HEK293T (cell line): ENCODE measurements around the gene TSR2.

Source experiments
- CTCF ChIA-PET: fragments of 350-600 bp; formaldehyde crosslinking; extraction: SDS; loops from one replicate; lab custom pipeline; 2021; ENCODE audit warnings: antibody characterized with exemption, inconsistent platforms; lab: Yijun Ruan, JAX
- POLR2A ChIA-PET: fragments of 350-600 bp; formaldehyde crosslinking; extraction: SDS; loops from one replicate; lab custom pipeline; 2020; ENCODE audit warnings: antibody characterized with exemption, inconsistent platforms; lab: Yijun Ruan, JAX
- DNase-seq: peaks from one replicate; pipeline ENCODE4 v3.0.0; 2012; ENCODE audit warnings: mixed read lengths; ENCODE audit errors: extremely low spot score
- ARNT ChIP-seq: fragments of 450-650 bp; IDR thresholded peaks from 2 replicates; pipeline ENCODE4 v1.6.1; 2017; ENCODE audit warnings: mild to moderate bottlenecking
- BHLHE40 ChIP-seq: fragments of 450-650 bp; IDR thresholded peaks from 2 replicates; pipeline ENCODE4 v1.6.1; 2016; ENCODE audit warnings: mild to moderate bottlenecking, moderate library complexity, borderline replicate concordance
- CTBP1 ChIP-seq: fragments of 450-650 bp; IDR thresholded peaks from 2 replicates; pipeline ENCODE4 v1.6.1; 2016; ENCODE audit warnings: borderline replicate concordance
- ELF4 ChIP-seq: fragments of 450-650 bp; IDR thresholded peaks from 2 replicates; pipeline ENCODE4 v1.6.1; 2017; ENCODE audit warnings: antibody characterized with exemption
- FOXA1 ChIP-seq: fragments of 450-650 bp; IDR thresholded peaks from 2 replicates; pipeline ENCODE4 v1.6.1; 2016; ENCODE audit warnings: mild to moderate bottlenecking
- FOXK2 ChIP-seq: fragments of 450-650 bp; IDR thresholded peaks from 2 replicates; pipeline ENCODE4 v1.6.1; 2016; ENCODE audit warnings: mild to moderate bottlenecking
- FOXM1 ChIP-seq: fragments of 450-650 bp; IDR thresholded peaks from 2 replicates; pipeline ENCODE4 v1.6.1; 2017; ENCODE audit warnings: mild to moderate bottlenecking, borderline replicate concordance
- HDGF ChIP-seq: fragments of 450-650 bp; IDR thresholded peaks from 2 replicates; pipeline ENCODE4 v1.6.1; 2017; ENCODE audit warnings: antibody characterized with exemption, borderline replicate concordance
- L3MBTL2 ChIP-seq: fragments of 450-650 bp; conservative IDR thresholded peaks from 2 replicates; pipeline ENCODE4 v1.6.1; 2016; ENCODE audit warnings: mild to moderate bottlenecking
- LEF1 ChIP-seq: fragments of 450-650 bp; IDR thresholded peaks from 2 replicates; pipeline ENCODE4 v1.6.1; 2017; ENCODE audit warnings: mild to moderate bottlenecking, borderline replicate concordance
- NFRKB ChIP-seq: fragments of 450-650 bp; IDR thresholded peaks from 2 replicates; pipeline ENCODE4 v1.6.1; 2016; ENCODE audit warnings: mild to moderate bottlenecking, moderate library complexity
- SP1 ChIP-seq: fragments of 450-650 bp; IDR thresholded peaks from 2 replicates; pipeline ENCODE4 v1.6.1; 2017
- SUZ12 ChIP-seq: fragments of 450-650 bp; IDR thresholded peaks from 2 replicates; pipeline ENCODE4 v1.6.1; 2016; ENCODE audit warnings: mild to moderate bottlenecking
- TARDBP ChIP-seq: fragments of 450-650 bp; IDR thresholded peaks from 2 replicates; pipeline ENCODE4 v1.6.1; 2016
- ZNF384 ChIP-seq: fragments of 450-650 bp; IDR thresholded peaks from 2 replicates; pipeline ENCODE4 v1.6.1; 2016
- TF ChIP-seq, protein P1 (sequence below): fragments of 450-650 bp; IDR thresholded peaks from 2 replicates; pipeline ENCODE4 v1.6.1; 2016

The TSR2 gene, protein sequence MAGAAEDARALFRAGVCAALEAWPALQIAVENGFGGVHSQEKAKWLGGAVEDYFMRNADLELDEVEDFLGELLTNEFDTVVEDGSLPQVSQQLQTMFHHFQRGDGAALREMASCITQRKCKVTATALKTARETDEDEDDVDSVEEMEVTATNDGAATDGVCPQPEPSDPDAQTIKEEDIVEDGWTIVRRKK

DNA sequence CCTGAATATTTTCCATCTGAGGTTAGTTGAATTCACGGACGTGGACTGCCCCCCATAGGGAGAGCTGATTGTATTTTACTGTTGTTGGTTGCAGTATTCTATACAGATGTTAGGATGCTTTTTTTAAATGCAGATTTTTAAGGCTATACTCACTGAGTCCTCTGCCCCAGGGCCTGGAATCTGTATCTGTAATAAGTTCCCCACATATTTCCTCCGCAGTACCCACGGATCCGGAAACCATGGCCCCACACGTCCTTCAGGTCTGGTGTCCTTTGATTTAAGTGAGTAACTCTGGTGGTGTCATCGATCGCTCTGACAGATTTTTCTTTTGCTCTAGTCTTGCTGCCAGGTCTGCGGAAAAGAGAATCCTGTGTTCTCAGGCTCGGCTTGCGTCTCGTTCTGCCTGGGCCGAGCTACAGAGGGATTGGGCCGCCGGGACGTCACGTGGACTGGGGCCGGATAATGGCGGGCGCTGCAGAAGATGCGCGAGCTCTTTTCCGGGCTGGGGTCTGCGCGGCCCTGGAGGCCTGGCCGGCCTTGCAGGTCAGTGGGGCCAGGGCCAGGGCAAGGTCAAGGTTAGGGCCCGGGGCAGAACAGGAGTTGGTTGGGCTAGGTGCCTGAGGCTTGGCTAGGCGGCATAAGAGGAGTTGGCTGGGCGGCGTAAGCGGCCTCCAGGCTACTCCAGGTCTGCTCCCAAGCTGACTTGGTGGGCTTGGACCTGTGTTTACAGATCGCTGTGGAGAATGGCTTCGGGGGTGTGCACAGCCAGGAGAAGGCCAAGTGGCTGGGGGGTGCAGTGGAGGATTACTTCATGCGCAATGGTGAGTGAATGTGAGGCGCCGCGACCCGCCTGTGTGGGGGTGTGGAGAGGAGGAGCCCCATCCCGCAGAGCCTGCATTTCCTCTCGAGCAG, at the start of gene TSR2:
TSS of gene TSR2 (plus strand) at position 445 of the 912 bp plus-strand sequence. CDS start at position 463, 18 bp downstream.
- TF ChIP-seq LEF1 (no peak), NFRKB (no peak), ELF4 (peak; percentile 34; the same call in 1 of the 2 replicates), SP1 (no peak), FOXM1 (no peak)
- TF ChIP-seq, protein P1, sequence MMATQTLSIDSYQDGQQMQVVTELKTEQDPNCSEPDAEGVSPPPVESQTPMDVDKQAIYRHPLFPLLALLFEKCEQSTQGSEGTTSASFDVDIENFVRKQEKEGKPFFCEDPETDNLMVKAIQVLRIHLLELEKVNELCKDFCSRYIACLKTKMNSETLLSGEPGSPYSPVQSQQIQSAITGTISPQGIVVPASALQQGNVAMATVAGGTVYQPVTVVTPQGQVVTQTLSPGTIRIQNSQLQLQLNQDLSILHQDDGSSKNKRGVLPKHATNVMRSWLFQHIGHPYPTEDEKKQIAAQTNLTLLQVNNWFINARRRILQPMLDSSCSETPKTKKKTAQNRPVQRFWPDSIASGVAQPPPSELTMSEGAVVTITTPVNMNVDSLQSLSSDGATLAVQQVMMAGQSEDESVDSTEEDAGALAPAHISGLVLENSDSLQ: peak; percentile 72
- ChIA-PET CTCF (interaction anchor here (0.9 kb wide), 1 partner anchor 397 kb away, joined by 3 read pairs; no protein-coding TSS in a partner anchor), POLR2A (interaction anchor here (0.5 to 1.3 kb wide), 10 partner anchors 12 to 397 kb away, joined by 3 to 7 read pairs (median 3); partner anchors contain the start of genes GNL3L, PHF8 and WNK3)
- peak; percentile 79 for DNase-seq

DNA sequence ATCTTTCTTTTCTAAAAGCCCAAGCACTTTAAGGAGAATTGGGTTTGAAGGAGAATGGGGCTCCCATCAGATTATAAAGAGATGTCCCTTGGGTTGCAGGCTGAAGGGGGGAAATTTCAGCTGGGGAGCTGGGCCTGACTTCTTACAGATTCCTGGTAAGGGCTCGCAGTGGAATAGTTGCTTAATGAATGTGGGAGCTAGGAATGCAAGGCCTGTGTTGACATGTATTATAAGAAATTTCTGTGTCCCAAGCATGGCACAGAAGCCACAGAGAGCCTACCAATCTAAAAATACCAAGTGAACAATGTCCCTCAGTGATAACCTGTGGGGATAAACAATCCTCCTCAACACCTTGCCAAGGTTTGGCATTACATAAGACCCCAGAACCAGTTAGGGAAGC, 43.1 kb upstream of the TSR2 start:
- ChIA-PET CTCF (interaction anchor here (0.7 kb wide), 1 partner anchor 355 kb away, joined by 3 read pairs; no protein-coding TSS in a partner anchor), POLR2A (no interaction called here)
- DNase-seq: no peak
- TF ChIP-seq SP1 (no peak), FOXM1 (no peak), L3MBTL2 (no peak), ZNF384 (no peak), TARDBP (no peak), SUZ12 (no peak), NFRKB (no peak), FOXA1 (no peak), FOXK2 (no peak), BHLHE40 (no peak), HDGF (no peak), ELF4 (no peak), LEF1 (no peak), CTBP1 (no peak), ARNT (no peak)
- TF ChIP-seq, protein P1: no peak

DNA sequence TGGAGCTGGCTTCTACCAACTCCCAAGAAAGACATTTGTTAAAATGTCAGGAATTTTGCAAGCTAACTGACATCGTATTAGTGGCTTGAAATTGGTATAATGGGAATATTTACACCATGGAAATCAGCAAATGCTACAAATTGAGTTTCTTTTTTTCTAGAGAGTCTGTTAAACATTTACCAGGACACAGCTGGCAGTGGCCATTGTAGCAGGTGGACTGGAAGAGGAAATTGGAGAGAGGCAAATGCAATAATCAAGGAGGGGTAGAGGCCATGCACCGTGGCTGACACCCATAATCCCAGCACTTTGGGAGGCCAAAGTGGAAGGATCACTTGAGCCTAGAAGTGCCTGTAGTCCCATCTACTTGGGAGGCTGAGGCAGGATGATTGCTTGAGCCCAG, 32.9 kb upstream of the TSR2 start:
- no peak for TF ChIP-seq ZNF384
- no peak for TF ChIP-seq LEF1
- no peak for TF ChIP-seq L3MBTL2
- no peak for TF ChIP-seq CTBP1
- no peak for TF ChIP-seq FOXA1
- no peak for TF ChIP-seq TARDBP
- TF ChIP-seq, protein P1: no peak
- no peak for TF ChIP-seq ARNT
- TF ChIP-seq NFRKB: no peak
- TF ChIP-seq FOXK2: no peak
- no peak for DNase-seq
- POLR2A ChIA-PET: no interaction called here
- CTCF ChIA-PET: no interaction called here

DNA sequence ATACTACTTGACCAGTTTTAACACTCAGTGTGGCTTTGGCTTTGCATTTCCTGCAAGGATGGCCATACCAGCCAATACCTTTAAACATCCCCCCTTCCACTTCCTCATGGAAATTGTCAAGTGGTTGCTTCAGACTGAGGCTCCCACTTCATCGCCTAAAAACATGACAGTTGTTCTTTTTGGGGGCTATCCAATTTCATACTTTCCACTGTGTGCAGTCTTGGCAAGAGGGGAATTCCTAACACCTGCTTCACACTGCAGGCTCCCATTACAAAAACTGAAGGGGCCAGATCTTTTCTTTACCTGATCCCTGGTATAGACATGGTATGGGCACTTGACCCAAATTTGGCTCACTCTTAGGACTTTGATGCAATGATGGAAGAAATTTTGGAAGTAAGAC, 28.5 kb upstream of the TSR2 start:
- TF ChIP-seq FOXK2 (no peak), ARNT (no peak)
- DNase-seq: no peak
- POLR2A ChIA-PET: no interaction called here
- CTCF ChIA-PET: no interaction called here

DNA sequence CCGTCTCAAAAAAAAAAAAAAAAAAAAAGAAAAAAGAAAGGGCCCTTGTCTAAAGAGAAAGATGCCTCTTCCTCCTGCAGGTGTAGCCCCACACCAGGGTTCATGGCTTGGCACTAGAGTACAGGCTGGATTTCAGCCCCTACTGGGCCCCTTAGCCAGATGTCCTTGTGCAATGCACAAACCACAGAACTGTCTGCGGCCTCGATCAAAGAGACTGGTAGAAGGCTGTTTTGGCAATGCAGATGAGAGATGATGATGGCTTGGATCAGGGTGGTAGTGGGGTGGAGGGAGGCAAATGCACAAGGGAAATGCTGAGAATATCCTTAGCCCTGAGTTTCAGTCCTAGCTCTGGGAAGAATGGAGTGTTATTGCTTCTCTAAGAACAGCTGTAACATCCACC, 26.5 kb upstream of the TSR2 start:
- TF ChIP-seq NFRKB (no peak), LEF1 (no peak), TARDBP (no peak), FOXK2 (no peak)
- CTCF ChIA-PET: no interaction called here
- no peak for DNase-seq
- POLR2A ChIA-PET: no interaction called here

DNA sequence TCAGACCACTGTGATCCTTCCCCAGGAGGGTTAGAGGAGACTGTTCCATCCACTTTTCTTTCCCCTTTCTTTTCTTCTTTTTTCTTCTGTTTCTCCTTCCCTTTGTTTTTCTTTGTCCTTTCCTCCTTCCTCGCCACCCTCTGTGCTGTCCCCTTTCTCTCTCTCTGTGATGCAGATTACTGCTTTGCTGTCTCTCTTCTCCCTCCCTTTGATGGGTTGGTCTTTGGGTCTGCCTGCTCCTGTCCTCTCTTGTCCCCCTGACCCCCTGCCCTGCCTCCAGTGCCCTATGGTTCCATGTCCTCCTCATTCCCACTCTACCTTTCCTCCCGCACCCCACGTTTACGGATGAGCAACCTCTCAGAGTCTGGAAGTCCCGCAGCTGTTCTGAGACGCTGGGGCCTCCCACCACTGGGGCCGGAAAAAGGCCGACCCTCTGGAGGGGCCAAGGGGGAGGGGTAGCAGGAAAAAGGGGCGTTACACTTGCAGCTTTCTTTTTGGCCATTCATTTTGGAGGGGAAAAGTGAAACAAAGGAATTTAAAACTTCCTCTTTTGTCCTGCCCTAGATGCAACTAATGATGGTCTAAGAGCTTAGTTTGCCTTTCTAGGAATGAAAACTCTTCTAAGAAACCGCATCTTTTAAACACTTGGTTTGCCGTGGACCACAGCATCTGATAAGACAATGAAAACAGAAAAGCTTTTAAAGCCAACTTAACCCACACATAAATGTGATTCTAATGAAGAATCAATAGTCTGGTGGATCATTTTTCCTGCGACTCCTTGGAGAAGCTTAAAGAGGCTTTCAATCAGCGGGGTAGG, 24.5 kb upstream of the TSR2 start:
- POLR2A ChIA-PET: no interaction called here
- no peak for DNase-seq
- no peak for TF ChIP-seq NFRKB
- TF ChIP-seq BHLHE40: no peak
- TF ChIP-seq FOXM1: no peak
- TF ChIP-seq L3MBTL2: no peak
- TF ChIP-seq TARDBP: no peak
- CTCF ChIA-PET: no interaction called here
